Measurements from ENCODE around the gene PHF23.

Gene PHF23

GRCh38 chr17:7260151-7260550 lies 20.9 kb upstream of the PHF23 start:
- Histone ChIP-seq H3K4ac (ENCODE audit: low read depth, low read length) (no peak overlapping the region), H3K27ac (ENCODE audit: low read depth, low read length) (no peak overlapping the region), H3K27me3 (ENCODE audit: insufficient read depth, low read length, poor library complexity) (no peaks in the 10 kb centered on the region)

GRCh38 chr17:7259555-7259889 lies 20.3 kb upstream of the PHF23 start:
- H4K8ac ChIP-seq (ENCODE audit: low read depth, low read length) = no peak overlapping the region
- WGBS (ENCODE audit: extremely low coverage, insufficient coverage, low lambda C conversion rate) = no CpG with 5 or more reads among the region's 6 CpGs
- H3K4me3 ChIP-seq (ENCODE audit: low read length) = no peak overlapping the region
- H4K5ac ChIP-seq (ENCODE audit: low read length) = no peak overlapping the region
- no peak overlapping the region for H2BK5ac ChIP-seq (ENCODE audit: low read length)
- H2BK120ac ChIP-seq (ENCODE audit: low read depth, low read length) = no peak overlapping the region
- H3K4ac ChIP-seq (ENCODE audit: low read depth, low read length) = no peak overlapping the region
- no peak for DNase-seq
- H3K4me1 ChIP-seq (ENCODE audit: control insufficient read depth, low read depth, low read length) = peaks cover 5% of the 10 kb centered on the region
- H3K9ac ChIP-seq (ENCODE audit: low read length) = no peak overlapping the region
- H3K27ac ChIP-seq (ENCODE audit: low read depth, low read length) = no peak overlapping the region
- H3K56ac ChIP-seq (ENCODE audit: low read length) = no peak overlapping the region
- H3K4me2 ChIP-seq (ENCODE audit: low read length) = no peak overlapping the region
- no peak overlapping the region for H2BK15ac ChIP-seq (replicated peaks; ENCODE audit: low read depth)
- H3K79me2 ChIP-seq (ENCODE audit: control insufficient read depth, insufficient read depth, low read length) = peaks cover 25% of the 10 kb centered on the region
- no peak overlapping the region for H2AK5ac ChIP-seq (ENCODE audit: low read length)
- no peak overlapping the region for H3K23ac ChIP-seq (ENCODE audit: low read length)
- H3K18ac ChIP-seq (ENCODE audit: low read length) = no peak overlapping the region
- peaks cover 11% of the 10 kb centered on the region for H3K79me1 ChIP-seq (ENCODE audit: low read length)
- H3K36me3 ChIP-seq (ENCODE audit: control insufficient read depth, insufficient read depth, low read length) = peaks cover 4% of the 10 kb centered on the region
- no peaks in the 10 kb centered on the region for H3K27me3 ChIP-seq (ENCODE audit: insufficient read depth, low read length, poor library complexity)

More at GRCh38 chr17:7260151-7260550, 20.9 kb upstream of the PHF23 start:
- DNase-seq = no peak
- peaks cover 9% of the 10 kb centered on the region for H3K79me1 ChIP-seq (ENCODE audit: low read length)
- H4K8ac ChIP-seq (ENCODE audit: low read depth, low read length) = no peak overlapping the region
- no peak overlapping the region for H2BK5ac ChIP-seq (ENCODE audit: low read length)
- peak overlapping the region; percentile 33 for H3K4me2 ChIP-seq (ENCODE audit: low read length)
- no CpG with 5 or more reads among the region's 4 CpGs for WGBS (ENCODE audit: extremely low coverage, insufficient coverage, low lambda C conversion rate)
- H2BK15ac ChIP-seq (replicated peaks; ENCODE audit: low read depth) = no peak overlapping the region
- H3K9ac ChIP-seq (ENCODE audit: low read length) = peak overlapping the region; percentile 96
- peaks cover 25% of the 10 kb centered on the region for H3K79me2 ChIP-seq (ENCODE audit: control insufficient read depth, insufficient read depth, low read length)
- H2AK5ac ChIP-seq (ENCODE audit: low read length) = peak overlapping the region; percentile 24
- H3K23ac ChIP-seq (ENCODE audit: low read length) = peak overlapping the region; percentile 68
- no peak overlapping the region for H3K4me3 ChIP-seq (ENCODE audit: low read length)
- H3K36me3 ChIP-seq (ENCODE audit: control insufficient read depth, insufficient read depth, low read length) = peaks cover 2% of the 10 kb centered on the region
- peak overlapping the region; percentile 99 for H3K56ac ChIP-seq (ENCODE audit: low read length)
- no peak overlapping the region for H2BK120ac ChIP-seq (ENCODE audit: low read depth, low read length)
- no peak overlapping the region for H3K18ac ChIP-seq (ENCODE audit: low read length)
- H3K4me1 ChIP-seq (ENCODE audit: control insufficient read depth, low read depth, low read length) = peaks cover 5% of the 10 kb centered on the region
- no peak overlapping the region for H4K5ac ChIP-seq (ENCODE audit: low read length)

- no peak overlapping the region for H3K4me3 ChIP-seq (ENCODE audit: low read length)
- H3K23ac ChIP-seq (ENCODE audit: low read length) = no peak overlapping the region
- no peak overlapping the region for H3K56ac ChIP-seq (ENCODE audit: low read length)
- peaks cover 11% of the 10 kb centered on the region for H3K79me1 ChIP-seq (ENCODE audit: low read length)
- no peak overlapping the region for H2BK120ac ChIP-seq (ENCODE audit: low read depth, low read length)
- H3K4me2 ChIP-seq (ENCODE audit: low read length) = no peak overlapping the region
- no peaks in the 10 kb centered on the region for H3K27me3 ChIP-seq (ENCODE audit: insufficient read depth, low read length, poor library complexity)
- H2BK15ac ChIP-seq (replicated peaks; ENCODE audit: low read depth) = no peak overlapping the region
- no peak overlapping the region for H4K8ac ChIP-seq (ENCODE audit: low read depth, low read length)
- peaks cover 25% of the 10 kb centered on the region for H3K79me2 ChIP-seq (ENCODE audit: control insufficient read depth, insufficient read depth, low read length)
- peaks cover 4% of the 10 kb centered on the region for H3K36me3 ChIP-seq (ENCODE audit: control insufficient read depth, insufficient read depth, low read length)
- no peak overlapping the region for H3K4ac ChIP-seq (ENCODE audit: low read depth, low read length)
- no peak for DNase-seq
- peaks cover 5% of the 10 kb centered on the region for H3K4me1 ChIP-seq (ENCODE audit: control insufficient read depth, low read depth, low read length)
- no CpG with 5 or more reads among the region's 7 CpGs for WGBS (ENCODE audit: extremely low coverage, insufficient coverage, low lambda C conversion rate)
- H3K18ac ChIP-seq (ENCODE audit: low read length) = no peak overlapping the region
- H3K9ac ChIP-seq (ENCODE audit: low read length) = no peak overlapping the region
- no peak overlapping the region for H3K27ac ChIP-seq (ENCODE audit: low read depth, low read length)
- no peak overlapping the region for H2AK5ac ChIP-seq (ENCODE audit: low read length)
- H2BK5ac ChIP-seq (ENCODE audit: low read length) = no peak overlapping the region
- no peak overlapping the region for H4K5ac ChIP-seq (ENCODE audit: low read length)
These were observed 19.7 kb upstream of the PHF23 start for GRCh38 chr17:7258731-7259554.

- Histone ChIP-seq H2AK5ac (ENCODE audit: low read length) (no peak overlapping the region), H4K5ac (ENCODE audit: low read length) (no peak overlapping the region), H3K4ac (ENCODE audit: low read depth, low read length) (no peak overlapping the region), H3K27me3 (ENCODE audit: insufficient read depth, low read length, poor library complexity) (no peaks in the 10 kb centered on the region), H3K4me3 (ENCODE audit: low read length) (no peak overlapping the region), H3K36me3 (ENCODE audit: control insufficient read depth, insufficient read depth, low read length) (peaks cover 4% of the 10 kb centered on the region), H4K8ac (ENCODE audit: low read depth, low read length) (no peak overlapping the region), H3K79me1 (ENCODE audit: low read length) (peaks cover 11% of the 10 kb centered on the region), H3K27ac (ENCODE audit: low read depth, low read length) (no peak overlapping the region), H2BK5ac (ENCODE audit: low read length) (no peak overlapping the region), H3K23ac (ENCODE audit: low read length) (no peak overlapping the region), H3K79me2 (ENCODE audit: control insufficient read depth, insufficient read depth, low read length) (peaks cover 30% of the 10 kb centered on the region), H3K4me1 (ENCODE audit: control insufficient read depth, low read depth, low read length) (peaks cover 5% of the 10 kb centered on the region), H3K9ac (ENCODE audit: low read length) (no peak overlapping the region), H2BK120ac (ENCODE audit: low read depth, low read length) (no peak overlapping the region), H2BK15ac (replicated peaks; ENCODE audit: low read depth) (no peak overlapping the region), H3K4me2 (ENCODE audit: low read length) (no peak overlapping the region), H3K18ac (ENCODE audit: low read length) (no peak overlapping the region), H3K56ac (ENCODE audit: low read length) (no peak overlapping the region)
- no CpG with 5 or more reads among the region's 8 CpGs for WGBS (ENCODE audit: extremely low coverage, insufficient coverage, low lambda C conversion rate)
- no peak for DNase-seq
These were observed 17.7 kb upstream of the PHF23 start for GRCh38 chr17:7256766-7257456.

GRCh38 chr17:7254511-7254910 lies 15.3 kb upstream of the PHF23 start:
- Histone ChIP-seq H2BK15ac (replicated peaks; ENCODE audit: low read depth) (no peak overlapping the region), H3K27ac (ENCODE audit: low read depth, low read length) (no peak overlapping the region), H3K79me2 (ENCODE audit: control insufficient read depth, insufficient read depth, low read length) (peaks cover 29% of the 10 kb centered on the region), H3K56ac (ENCODE audit: low read length) (peak overlapping the region; percentile 46), H3K36me3 (ENCODE audit: control insufficient read depth, insufficient read depth, low read length) (peaks cover 4% of the 10 kb centered on the region), H2BK5ac (ENCODE audit: low read length) (no peak overlapping the region), H3K4me1 (ENCODE audit: control insufficient read depth, low read depth, low read length) (peaks cover 3% of the 10 kb centered on the region), H3K4ac (ENCODE audit: low read depth, low read length) (no peak overlapping the region), H3K27me3 (ENCODE audit: insufficient read depth, low read length, poor library complexity) (no peaks in the 10 kb centered on the region), H3K9ac (ENCODE audit: low read length) (no peak overlapping the region), H2BK120ac (ENCODE audit: low read depth, low read length) (no peak overlapping the region), H3K23ac (ENCODE audit: low read length) (no peak overlapping the region), H3K4me3 (ENCODE audit: low read length) (no peak overlapping the region), H4K5ac (ENCODE audit: low read length) (no peak overlapping the region), H3K18ac (ENCODE audit: low read length) (no peak overlapping the region), H3K79me1 (ENCODE audit: low read length) (peaks cover 4% of the 10 kb centered on the region), H3K4me2 (ENCODE audit: low read length) (no peak overlapping the region), H4K8ac (ENCODE audit: low read depth, low read length) (no peak overlapping the region), H2AK5ac (ENCODE audit: low read length) (no peak overlapping the region)
- no CpG with 5 or more reads among the region's 4 CpGs for whole genome bisulfite sequencing (ENCODE audit: extremely low coverage, insufficient coverage, low lambda C conversion rate)
- no peak for DNase-seq
